Neural cell (in vitro differentiated cells): Measurements from ENCODE around the gene TRPM2.

Source experiments
- EP300 ChIP-seq: fragments of 450-650 bp; conservative IDR thresholded peaks from 2 replicates; pipeline ENCODE4 v1.6.1; 2014; ENCODE audit warnings: antibody characterized with exemption, mild to moderate bottlenecking, moderate library complexity; ENCODE audit not compliant: poor library complexity, severe bottlenecking
- EZH2 ChIP-seq: fragments of 200-600, 300-800 bp; shearing (Covaris generic), sonication (generic); IDR thresholded peaks from 2 replicates; pipeline ENCODE4 v1.6.1; 2014; ENCODE audit warnings: antibody characterized with exemption, low read length, borderline replicate concordance, mild to moderate bottlenecking; ENCODE audit not compliant: insufficient read depth, poor library complexity, severe bottlenecking
- MXI1 ChIP-seq: fragments of 450-650 bp; conservative IDR thresholded peaks from 2 replicates; pipeline ENCODE4 v1.6.1; 2014; ENCODE audit warnings: antibody characterized with exemption, mild to moderate bottlenecking; ENCODE audit not compliant: poor library complexity, severe bottlenecking
- POLR2AphosphoS5 ChIP-seq: IDR thresholded peaks from 2 replicates; pipeline ENCODE4 v1.6.1; 2012
- RAD21 ChIP-seq: fragments of 450-650 bp; conservative IDR thresholded peaks from 2 replicates; pipeline ENCODE4 v1.6.1; 2014; ENCODE audit warnings: antibody characterized with exemption, mild to moderate bottlenecking, moderate library complexity
- SMC3 ChIP-seq: fragments of 450-650 bp; conservative IDR thresholded peaks from 2 replicates; pipeline ENCODE4 v1.6.1; 2014; ENCODE audit warnings: antibody characterized with exemption, mild to moderate bottlenecking, moderate library complexity; ENCODE audit not compliant: poor library complexity
- TAF1 ChIP-seq: IDR thresholded peaks from 2 replicates; pipeline ENCODE4 v1.6.1; 2012; ENCODE audit warnings: low read depth
- TF ChIP-seq, protein P1 (sequence below): fragments of 450-650 bp; IDR thresholded peaks from 2 replicates; pipeline ENCODE4 v1.5.1; 2014; ENCODE audit warnings: antibody characterized with exemption, mild to moderate bottlenecking, moderate library complexity; ENCODE audit not compliant: poor library complexity, severe bottlenecking
- TF ChIP-seq, protein P2 (sequence below): IDR thresholded peaks from 2 replicates; pipeline ENCODE4 v1.6.1; 2012; ENCODE audit warnings: borderline replicate concordance

DNA sequence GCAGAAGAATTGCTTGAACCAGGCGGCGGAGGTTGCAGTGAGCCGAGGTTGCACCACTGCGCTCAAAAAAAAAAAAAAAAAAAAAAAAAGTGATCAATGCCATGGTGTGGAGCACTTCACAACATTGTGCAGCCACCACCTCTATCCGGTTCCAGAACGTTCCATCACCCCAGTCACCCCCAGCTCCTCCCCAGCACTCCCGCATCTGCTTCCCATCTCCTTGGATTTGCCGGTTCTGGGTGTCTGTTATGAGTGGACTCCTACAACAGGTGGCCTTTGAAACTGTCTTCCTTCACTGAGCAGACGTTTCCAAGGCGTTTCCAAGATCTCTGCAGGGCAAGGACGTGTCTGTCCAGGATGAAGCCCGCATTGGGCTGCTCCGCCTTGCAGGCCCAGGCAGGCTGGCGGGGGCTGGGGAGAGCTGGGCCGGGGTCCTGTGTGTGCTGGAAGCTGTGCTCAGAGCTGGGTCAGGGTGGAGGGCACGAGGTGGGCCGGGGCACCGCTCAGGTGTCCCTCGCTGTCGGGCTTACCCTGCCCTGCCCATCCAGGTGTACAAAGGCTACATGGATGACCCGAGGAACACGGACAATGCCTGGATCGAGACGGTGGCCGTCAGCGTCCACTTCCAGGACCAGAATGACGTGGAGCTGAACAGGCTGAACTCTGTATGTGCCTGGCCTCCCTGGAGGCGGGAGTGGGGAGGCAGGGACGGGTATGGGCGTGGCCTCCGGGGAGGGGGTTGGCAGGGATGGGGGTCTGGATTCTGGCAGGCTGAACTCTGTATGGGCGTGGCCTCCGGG, 87.0 kb downstream of the TRPM2 start:
- TF ChIP-seq, protein P1, sequence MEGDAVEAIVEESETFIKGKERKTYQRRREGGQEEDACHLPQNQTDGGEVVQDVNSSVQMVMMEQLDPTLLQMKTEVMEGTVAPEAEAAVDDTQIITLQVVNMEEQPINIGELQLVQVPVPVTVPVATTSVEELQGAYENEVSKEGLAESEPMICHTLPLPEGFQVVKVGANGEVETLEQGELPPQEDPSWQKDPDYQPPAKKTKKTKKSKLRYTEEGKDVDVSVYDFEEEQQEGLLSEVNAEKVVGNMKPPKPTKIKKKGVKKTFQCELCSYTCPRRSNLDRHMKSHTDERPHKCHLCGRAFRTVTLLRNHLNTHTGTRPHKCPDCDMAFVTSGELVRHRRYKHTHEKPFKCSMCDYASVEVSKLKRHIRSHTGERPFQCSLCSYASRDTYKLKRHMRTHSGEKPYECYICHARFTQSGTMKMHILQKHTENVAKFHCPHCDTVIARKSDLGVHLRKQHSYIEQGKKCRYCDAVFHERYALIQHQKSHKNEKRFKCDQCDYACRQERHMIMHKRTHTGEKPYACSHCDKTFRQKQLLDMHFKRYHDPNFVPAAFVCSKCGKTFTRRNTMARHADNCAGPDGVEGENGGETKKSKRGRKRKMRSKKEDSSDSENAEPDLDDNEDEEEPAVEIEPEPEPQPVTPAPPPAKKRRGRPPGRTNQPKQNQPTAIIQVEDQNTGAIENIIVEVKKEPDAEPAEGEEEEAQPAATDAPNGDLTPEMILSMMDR: no peak
- TF ChIP-seq POLR2AphosphoS5 (no peak), EZH2 (no peak), RAD21 (no peak), SMC3 (no peak), TAF1 (no peak), MXI1 (no peak), EP300 (no peak)
- TF ChIP-seq, protein P2, sequence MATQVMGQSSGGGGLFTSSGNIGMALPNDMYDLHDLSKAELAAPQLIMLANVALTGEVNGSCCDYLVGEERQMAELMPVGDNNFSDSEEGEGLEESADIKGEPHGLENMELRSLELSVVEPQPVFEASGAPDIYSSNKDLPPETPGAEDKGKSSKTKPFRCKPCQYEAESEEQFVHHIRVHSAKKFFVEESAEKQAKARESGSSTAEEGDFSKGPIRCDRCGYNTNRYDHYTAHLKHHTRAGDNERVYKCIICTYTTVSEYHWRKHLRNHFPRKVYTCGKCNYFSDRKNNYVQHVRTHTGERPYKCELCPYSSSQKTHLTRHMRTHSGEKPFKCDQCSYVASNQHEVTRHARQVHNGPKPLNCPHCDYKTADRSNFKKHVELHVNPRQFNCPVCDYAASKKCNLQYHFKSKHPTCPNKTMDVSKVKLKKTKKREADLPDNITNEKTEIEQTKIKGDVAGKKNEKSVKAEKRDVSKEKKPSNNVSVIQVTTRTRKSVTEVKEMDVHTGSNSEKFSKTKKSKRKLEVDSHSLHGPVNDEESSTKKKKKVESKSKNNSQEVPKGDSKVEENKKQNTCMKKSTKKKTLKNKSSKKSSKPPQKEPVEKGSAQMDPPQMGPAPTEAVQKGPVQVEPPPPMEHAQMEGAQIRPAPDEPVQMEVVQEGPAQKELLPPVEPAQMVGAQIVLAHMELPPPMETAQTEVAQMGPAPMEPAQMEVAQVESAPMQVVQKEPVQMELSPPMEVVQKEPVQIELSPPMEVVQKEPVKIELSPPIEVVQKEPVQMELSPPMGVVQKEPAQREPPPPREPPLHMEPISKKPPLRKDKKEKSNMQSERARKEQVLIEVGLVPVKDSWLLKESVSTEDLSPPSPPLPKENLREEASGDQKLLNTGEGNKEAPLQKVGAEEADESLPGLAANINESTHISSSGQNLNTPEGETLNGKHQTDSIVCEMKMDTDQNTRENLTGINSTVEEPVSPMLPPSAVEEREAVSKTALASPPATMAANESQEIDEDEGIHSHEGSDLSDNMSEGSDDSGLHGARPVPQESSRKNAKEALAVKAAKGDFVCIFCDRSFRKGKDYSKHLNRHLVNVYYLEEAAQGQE: no peak
